Fibroblast of skin of right biceps (primary cell): ENCODE data around the gene ERBIN.
A peak's percentile ranks its signal among the peaks of the same experiment; 100 is the strongest.
"Not testable (repeated sequence)": the region's sequence is repeated elsewhere in the genome, so short reads cannot be mapped to it uniquely, and the experiment has no call there.

Experiments
- DNase-seq: peaks from one replicate; pipeline ENCODE4 v3.0.0-alpha.2; 2013

ERBIN gene

DNA sequence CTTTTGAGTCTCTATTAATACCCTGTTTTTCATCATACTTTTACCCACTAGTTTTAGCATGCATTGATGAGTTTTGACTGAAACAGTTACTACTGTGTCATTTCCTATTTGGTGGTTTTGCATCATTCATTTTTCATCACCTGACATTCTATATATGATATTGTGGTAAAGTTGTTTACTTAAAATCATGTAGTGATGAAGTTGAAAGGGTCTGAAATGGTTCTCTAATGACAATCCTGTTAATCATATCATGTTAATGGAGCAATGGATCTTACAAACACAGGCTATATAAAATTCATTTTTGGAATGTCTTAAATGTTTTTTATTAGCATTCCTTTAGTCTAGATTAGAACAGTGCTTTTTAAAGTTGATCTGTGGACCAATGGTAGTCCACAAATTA lies 84.1 kb downstream of the ERBIN start:
- DNase-seq: peak; percentile 36

DNA sequence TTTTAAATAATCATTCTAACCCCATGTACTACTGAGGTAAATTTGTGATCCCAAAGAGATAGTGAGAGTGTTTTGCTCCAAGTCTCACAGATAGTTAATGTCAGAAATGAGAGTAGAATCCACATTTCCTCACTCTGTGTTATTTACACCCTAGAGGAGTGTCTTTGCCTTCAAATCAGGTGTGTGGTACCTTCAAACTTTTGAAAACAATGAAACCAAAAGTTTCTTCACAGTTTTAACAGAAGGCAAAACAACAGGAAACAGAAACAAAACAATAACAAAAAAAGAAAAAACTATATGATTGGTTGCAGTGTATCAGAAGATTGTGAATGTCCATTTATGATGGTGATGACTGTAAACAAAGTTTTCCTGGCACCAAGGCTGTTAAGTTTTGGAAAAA lies 85.9 kb downstream of the ERBIN start:
- no peak for DNase-seq

DNA sequence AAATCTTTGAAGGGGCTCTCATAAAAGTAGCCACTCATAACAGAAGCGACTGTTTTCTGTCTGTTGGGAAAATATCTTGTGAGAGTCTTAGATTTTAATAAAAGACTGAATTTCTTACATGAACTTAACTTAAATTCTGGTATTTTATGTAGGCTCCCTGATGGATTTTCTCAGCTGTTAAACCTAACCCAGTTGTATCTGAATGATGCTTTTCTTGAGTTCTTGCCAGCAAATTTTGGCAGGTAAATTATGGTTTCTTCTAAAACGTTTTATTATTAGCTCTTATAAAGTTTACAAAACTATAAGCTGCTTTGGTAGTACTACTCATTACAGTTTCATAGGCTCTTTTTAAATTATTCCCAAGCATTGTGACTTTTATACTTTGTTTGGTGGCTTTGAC lies 87.0 kb downstream of the ERBIN start:
- no peak for DNase-seq

DNA sequence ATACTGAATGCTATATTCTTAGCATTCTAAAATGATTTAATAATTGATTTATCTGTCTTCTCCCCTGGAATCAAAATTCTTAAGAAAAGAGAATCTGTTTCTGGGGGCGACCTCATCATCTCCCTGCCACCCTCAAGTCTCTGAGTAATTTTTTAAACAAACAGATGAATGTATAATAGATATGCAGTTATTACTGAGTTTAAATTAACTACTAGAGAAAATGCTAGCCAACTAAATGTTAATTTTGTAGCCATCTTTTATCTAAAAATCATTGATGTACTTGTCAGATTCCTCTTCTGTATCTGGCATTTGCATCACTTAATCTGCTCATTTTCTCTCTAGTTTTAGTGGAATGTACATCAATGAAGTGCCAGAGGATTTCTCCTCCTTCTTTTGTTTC lies 87.5 kb downstream of the ERBIN start:
- no peak for DNase-seq

DNA sequence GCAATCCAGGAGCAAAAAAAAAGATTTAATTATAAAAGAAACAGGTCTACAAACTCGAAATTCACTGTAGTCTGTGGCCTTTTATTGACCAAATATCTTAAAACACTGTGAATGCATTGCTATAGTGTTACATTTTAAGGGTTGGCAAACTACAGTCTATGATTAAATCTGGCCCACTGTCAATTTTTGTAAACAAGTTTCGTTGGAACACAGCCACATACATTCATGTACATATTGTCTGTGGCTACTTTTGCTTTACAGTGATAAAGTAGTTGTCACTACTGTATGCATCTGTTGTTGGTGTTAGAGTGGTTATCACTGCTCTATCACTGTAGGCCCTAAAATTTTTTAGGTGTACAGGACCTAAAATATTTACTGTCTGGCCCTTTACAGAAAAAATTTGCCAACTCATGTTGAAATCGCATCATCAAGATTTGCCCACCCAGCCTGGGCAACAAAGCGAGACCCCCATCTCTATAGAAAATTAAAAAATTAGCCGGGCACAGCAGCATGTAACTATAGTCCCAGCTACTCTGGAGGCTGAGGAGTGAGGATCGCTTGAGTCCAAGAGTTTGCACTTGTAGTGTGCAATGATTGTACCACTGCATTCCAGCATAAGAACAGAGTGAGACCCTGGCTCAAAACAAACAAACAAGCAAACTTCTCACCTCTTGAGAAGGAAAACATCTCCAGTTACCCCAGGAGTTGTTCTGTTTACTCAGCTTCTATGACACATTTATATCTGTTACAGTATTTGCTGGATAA lies 89.0 kb downstream of the ERBIN start:
- DNase-seq: peak; percentile 3

DNA sequence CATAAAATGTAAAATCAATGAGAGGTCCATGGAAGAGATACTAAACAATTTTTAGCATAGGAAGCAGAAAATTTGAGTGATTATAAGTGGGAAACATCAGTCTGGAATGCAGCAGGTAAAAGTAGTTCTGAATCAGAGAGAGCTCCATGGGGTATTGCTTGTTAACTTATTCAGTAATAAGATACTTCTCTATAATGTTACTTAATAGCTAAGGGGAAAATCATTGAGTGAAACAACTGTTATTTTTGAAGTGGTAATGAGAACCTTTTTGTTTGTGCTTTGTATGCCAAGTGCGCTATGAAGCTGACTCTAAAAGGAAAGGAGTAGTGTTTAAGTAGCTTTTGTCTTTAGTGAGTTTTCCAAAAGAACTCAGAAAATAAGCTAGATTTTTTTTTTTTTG lies 95.2 kb downstream of the ERBIN start:
- DNase-seq: no peak

DNA sequence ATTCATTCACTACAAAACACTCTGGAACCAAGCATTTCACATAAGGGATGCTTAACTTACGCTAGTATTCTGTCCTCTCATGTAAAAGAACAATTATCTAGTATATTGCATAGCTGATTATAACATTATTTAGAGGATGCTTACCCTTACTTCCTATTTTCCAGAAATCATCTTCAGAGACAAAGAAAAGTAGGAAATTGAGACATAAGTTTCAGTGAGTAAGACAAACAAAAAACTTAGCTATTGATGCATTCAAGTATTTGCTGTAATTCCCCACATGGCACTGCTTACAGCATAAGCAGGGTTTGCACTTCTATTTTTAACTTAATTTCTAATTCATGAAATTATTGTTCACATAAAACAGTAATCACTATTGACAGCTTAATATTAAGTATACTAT lies 112.9 kb downstream of the ERBIN start:
- DNase-seq: no peak

DNA sequence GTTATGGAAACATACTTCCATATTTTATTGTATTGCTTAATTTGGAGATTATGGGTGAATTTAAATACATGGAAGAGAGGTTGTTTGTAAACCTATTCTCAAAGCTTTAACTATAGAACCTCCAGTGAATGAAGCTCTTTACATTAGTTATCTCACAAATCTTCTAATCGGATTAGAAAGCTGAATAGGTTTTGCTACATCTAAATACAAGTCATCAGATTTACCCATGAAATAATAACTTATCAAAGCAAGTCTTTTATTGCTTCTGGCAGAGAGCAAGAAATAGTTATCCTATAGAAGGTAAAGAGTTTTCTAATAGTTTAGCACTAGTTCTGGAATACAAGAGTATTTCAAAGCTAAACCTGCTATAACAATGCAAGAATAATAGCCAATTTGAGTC lies 113.3 kb downstream of the ERBIN start:
- DNase-seq: no peak

DNA sequence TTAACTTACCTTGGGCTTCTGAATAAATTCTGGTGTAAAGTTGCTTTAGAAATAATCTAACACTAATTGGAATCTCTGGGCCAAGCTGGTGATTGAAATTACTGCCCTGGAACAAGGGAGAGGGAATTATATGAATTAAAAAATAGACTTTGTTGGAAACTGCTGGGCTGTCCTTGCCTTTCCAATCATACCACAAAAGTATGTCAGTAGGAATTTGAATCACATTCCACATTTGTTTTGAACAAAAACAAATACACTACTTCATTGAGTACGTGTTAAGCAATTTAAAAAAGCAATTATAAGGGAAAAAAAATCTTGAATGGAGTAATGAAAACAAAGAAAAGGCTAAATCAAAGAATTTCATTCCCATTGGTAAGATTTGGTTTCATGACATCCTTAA lies 115.3 kb downstream of the ERBIN start:
- DNase-seq: peak; percentile 2

DNA sequence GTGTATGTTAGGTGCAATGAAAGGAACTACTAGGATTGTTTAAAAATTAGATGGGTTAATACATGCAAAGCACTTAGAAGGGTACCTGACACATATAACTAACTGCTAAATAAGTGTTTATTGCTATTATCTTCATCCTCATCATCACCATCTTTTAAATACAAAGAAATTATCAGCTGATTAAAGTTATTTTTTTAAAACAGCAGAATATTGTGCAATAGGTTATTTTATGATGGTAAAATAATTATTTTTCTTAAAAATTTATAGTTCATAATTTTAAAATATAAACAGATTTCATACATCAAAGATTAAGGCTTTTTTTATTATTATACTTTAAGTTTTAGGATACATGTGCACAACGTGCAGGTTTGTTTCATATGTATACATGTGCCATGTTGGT lies 130.9 kb downstream of the ERBIN start:
- DNase-seq: no peak

DNA sequence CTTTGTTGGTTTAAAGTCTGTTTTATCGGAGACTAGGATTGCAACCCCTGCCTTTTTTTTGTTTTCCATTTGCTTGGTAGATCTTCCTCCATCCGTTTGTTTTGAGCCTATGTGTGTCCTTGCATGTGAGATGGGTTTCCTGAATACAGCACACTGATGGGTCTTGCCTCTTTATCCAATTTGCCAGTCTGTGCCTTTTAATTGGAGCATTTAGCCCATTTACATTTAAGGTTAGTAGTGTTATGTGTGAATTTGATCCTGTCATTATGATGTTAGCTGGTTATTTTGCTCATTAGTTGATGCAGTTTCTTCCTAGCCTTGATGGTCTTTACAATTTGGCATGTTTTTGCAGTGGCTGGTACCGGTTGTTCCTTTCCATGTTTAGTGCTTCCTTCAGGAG lies 134.9 kb downstream of the ERBIN start:
- not testable (repeated sequence) for DNase-seq

DNA sequence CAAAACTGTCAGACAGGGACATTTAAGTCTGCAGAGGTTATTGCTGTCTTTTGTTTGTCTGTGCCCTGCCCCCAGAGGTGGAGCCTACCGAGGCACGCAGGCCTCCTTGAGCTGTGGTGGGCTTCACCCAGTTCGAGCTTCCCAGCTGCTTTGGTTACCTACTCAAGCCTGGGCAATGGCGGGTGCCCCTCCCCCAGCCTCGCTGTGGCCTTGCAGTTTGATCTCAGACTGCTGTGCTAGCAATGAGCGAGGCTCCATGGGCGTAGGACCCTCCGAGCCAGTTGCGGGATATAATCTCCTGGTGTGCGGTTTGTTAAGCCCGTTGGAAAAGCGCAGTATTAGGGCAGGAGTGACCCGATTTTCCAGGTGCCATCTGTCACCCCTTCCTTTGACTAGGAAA lies 136.7 kb downstream of the ERBIN start:
- DNase-seq: not testable (repeated sequence)

DNA sequence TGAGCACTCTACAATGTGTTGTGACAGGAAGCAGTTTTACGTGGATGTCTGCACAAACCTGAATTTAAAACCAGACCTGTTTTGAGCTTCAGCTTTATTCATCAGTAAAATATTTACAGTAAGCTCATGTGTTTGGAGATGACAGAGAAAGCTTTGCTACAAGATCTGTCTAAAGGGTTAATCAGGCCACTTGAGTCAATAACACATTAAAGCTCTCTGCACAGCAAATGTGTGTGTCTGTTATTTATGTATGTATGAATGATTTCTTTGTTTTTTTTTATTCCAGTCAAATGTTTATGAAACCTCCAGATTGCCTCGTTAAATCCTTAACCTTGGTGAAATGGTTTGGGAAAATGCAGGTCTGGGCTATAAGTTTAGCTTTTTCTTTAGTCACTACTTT lies 140.5 kb downstream of the ERBIN start:
- no peak for DNase-seq

DNA sequence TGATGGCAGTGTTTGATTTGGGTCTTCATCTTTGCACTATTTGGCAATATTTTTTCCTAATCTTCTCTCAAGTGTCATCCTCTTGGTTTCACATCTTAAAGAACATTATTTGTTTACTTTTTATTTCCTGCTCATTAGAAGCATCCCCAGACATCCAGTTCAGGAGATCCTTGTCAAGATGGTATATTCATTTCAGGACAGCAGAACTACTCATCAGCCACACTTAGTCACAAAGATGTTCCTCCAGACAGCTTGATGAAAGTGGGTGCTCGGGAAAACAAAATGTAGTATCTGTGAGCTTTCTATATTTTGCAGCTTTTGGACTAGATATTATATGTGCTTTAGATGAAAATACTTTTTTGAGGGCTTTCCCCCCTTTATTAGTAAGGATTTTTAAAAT lies 145.7 kb downstream of the ERBIN start:
- no peak for DNase-seq

DNA sequence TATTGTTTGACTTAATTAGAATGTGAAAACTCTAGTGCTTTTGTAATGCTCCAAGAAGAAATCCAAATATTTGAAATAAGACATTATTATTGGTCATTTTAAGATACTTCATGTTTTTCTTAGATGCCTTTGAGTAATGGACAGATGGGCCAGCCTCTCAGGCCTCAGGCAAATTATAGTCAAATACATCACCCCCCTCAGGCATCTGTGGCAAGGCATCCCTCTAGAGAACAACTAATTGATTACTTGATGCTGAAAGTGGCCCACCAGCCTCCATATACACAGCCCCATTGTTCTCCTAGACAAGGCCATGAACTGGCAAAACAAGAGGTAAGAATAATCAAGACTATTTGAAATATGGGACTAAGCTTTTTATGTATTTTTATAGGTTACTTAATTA lies 148.5 kb downstream of the ERBIN start:
- DNase-seq: no peak

DNA sequence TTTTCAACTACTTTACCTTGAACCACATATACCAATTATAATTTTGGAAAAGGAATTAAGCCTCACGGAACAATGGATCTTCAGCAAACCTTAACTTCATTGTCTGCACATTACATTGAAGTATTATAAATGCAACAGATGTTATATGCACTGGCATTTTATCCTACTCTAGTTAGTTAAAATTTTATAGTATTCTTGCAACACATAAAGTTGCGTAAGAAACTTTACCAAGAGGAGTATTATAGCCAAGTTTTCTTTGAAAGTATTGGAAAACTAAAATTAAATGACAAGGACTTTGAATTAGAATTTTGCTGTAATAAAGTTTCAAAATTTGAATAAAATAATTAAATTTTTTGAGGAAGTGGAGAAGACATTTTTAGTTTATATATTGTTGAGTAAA lies 154.3 kb downstream of the ERBIN start:
- no peak for DNase-seq

DNA sequence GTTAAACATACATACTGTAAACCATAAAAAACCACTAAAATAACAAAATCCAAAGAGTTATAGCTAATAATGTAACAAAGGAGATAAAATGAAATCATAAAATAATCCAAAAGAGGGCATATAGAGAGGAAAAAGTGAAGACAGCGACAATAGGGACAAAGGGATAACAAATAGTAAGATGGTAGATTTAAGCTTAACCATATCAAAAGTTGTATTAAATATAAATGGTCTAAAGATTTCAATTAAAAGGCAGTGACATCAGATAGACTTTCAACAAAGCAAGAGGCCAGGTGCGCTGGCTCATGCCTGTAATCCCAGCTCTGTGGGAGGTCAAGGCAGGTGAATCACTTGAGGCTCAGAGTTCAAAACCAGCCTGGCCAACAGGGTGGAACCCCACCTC lies 163.0 kb downstream of the ERBIN start:
- DNase-seq: no peak

DNA sequence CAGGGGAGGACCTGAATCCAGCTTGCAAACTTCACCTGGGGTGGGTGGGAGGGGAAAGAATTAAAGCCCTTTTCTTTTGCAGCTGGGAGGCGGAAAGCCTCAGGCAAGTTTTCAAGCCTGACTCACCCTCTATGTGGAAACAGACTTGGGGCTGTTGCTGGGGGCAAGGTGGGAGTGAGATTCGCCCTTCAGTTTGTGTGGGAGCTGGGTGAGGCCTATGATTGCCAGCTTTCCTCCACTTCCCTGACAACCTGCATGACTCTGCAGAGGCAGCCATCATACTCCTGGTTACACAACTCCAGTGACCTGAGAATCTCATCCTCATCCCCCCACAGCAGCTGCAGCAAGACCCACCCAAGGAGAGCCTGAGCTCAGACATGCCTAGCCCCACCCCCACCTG lies 174.5 kb downstream of the ERBIN start:
- DNase-seq: no peak

DNA sequence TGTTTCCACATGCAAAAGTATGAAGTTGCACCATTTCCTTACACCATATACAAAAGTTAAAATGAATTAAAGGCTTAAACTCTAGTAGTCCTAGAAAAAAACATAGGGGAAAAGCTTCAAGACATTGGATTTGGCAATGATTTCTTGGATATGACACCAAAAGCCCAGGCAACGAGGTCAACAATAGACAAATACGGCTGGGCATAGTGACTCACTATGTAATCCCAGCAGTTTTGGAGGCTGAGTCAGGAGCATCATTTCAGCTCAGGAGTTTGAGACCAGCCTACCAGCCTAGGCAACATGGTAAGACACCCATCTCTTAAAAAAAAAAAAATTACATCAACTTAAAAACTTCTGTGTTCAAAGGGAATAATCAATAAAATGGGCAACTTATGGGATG lies 186.8 kb downstream of the ERBIN start:
- DNase-seq: peak; percentile 73

DNA sequence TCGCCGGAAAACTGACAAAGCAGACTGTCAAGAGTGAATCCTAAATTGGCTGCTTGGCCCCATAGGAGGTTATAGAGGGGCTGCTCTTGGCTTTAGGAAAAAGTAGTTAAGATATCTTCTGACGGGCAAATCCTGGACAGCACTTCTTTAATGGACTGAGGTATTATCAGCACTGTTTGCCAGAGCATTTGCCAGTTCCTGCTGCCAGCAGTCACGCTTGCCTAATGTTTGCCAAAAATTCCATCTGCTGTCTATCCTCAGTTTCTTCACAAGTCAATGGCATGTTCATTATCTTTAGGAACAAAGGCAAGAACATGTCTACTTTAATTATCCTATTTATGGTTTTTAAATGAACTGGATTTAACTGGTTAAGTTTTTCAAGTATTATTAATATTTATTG lies 191.9 kb downstream of the ERBIN start:
- DNase-seq: no peak

DNA sequence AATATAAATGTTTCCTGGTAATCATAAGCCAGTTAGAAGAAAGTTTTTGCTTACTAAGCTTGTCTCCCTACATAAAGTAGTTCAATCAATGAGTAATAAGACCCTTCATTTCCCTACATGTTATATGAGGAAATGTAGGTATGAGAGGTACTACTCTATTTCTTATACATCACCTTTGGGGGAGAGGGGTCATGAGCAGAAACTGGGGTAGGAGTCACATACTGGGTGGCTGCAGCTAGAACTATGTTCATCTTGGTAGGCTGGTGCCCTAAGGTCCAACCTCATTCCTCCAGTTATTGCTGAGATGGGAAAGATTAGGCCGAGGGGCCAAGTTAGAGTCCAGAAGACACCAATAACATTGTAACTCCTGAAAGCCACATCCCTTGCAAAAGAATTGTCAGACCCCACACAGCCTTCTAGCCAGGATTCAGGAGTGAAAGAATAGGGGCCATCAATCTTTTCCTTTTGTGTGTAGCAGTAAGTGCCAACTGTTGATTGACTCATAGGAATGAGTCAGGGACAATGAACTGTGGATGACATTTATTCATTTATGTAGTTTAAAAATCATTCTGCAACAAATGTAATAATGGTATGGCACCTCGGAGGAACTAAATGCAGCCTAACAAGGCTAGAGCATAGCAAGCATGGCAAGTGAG lies 196.1 kb downstream of the ERBIN start:
- DNase-seq: peak; percentile 58

DNA sequence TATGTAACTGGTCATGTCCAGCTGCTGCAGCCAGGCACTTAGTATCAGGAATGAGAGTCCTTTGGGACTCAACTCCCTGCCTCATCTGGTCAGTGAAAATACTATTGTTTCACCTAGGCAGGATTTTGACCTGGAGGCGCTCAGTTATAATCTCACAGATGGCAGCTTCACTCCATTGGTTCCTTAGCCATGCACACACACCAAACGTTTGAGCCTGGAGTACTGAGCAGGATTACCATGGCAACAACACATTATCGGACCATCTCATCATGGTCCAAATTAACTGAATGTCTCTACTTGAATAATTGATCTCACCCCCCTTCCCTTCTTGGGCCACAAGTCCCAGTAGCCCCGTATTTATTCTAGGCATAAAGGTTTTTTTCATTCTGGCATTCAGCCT lies 202.8 kb downstream of the ERBIN start:
- no peak for DNase-seq

DNA sequence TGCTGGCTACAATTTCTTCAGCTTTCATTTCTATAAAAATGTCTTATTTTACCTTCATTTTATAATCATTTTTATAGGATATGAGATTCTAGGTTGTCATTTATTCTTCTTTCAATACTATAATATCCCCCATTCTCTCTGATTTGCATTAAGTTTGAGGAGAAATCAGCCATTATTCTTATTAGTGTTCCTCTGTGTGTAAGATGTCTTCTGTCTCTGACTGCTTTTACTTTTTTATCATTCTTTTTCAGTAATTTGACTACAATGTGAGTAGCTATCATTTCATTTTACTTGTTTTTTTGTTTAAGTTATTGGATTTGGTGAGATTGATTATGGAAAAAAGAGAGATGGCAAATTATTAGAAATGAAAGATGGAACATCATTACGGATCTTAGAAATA lies 204.1 kb downstream of the ERBIN start:
- no peak for DNase-seq
